Measurements from ENCODE around the gene PPM1D.

Gene PPM1D

DNA sequence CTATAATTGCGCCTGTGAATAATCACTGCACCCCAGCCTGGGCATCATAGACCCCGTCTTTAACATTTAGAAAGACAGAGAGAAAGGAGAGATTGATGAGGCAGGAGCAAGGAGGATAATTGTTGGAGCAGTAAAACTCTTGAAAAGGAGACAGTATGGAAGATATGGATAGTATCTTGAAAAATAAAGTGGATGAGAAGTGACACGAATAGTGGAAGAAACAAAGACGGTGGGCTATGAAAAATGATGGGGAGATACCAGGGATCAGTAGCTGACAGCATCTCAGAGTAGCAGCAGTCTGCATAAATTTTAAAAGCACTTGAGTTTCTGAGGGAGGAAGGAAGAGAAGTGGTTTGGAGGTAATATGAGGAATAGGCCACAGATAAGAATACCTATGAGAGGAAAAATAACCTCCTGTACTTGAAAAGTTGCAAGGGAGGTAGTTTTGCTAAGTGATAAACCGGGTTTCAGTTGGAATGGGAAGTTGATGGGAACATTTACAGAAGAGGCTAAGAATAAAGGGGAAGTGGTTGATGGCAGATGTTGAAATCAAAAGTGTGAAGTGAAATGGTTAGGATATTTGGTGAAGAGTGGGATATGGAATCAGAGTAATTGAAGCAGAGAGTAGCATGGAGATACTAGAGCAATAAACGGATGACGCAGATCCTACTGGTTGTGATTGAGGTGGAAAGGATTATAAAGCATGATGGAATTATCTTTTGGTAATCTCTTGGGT is 1.8 kb upstream of the PPM1D start:
- H3K9ac ChIP-seq (ENCODE audit: low read length) = no peak overlapping the region
- H3K27me3 ChIP-seq (ENCODE audit: insufficient read depth, low read length) = no peaks in the 10 kb centered on the region
- H3K23ac ChIP-seq (ENCODE audit: low read length) = no peak overlapping the region
- H4K12ac ChIP-seq (ENCODE audit: low read depth, low read length) = no peak overlapping the region
- no peaks in the 10 kb centered on the region for H3K36me3 ChIP-seq (ENCODE audit: control insufficient read depth in 1 of 2, insufficient read depth in 2 of 2, low read length in 2 of 2)
- no peak overlapping the region for H3K27ac ChIP-seq (ENCODE audit: low read depth, low read length)
- no peak overlapping the region for H2BK120ac ChIP-seq (ENCODE audit: insufficient read depth, low read length, poor library complexity)
- no peak overlapping the region for H3K4me3 ChIP-seq (ENCODE audit: low read depth, low read length)
- DNase-seq = peak in 1 of 2 donors; percentile 14
- H3K79me2 ChIP-seq (ENCODE audit: control insufficient read depth, insufficient read depth, low read length, poor library complexity) = peaks cover 16% of the 10 kb centered on the region
- no peak overlapping the region for H2AK5ac ChIP-seq (ENCODE audit: low read length)
- H2AFZ ChIP-seq (ENCODE audit: insufficient read depth, low read length, poor library complexity) = no peak overlapping the region
- no peak overlapping the region for H4K8ac ChIP-seq (ENCODE audit: low read depth, low read length)
- no peak overlapping the region for H2BK5ac ChIP-seq (ENCODE audit: low read depth, low read length, poor library complexity)
- H3K4ac ChIP-seq (ENCODE audit: low read depth, low read length) = no peak overlapping the region
- H3K18ac ChIP-seq (ENCODE audit: low read length) = no peak overlapping the region
- H4K91ac ChIP-seq (ENCODE audit: low read depth, low read length) = no peak overlapping the region
- no CpG with 5 or more reads among the region's 7 CpGs for WGBS (ENCODE audit: extremely low coverage, insufficient coverage, insufficient read length)
- no peak overlapping the region for H3K4me2 ChIP-seq (ENCODE audit: low read length)
- no peaks in the 10 kb centered on the region for H3K9me3 ChIP-seq (ENCODE audit: insufficient read depth, low read depth, low read length)
- peaks cover 13% of the 10 kb centered on the region for H3K79me1 ChIP-seq (ENCODE audit: low read length)
- H2BK12ac ChIP-seq (ENCODE audit: low read length) = no peak overlapping the region
- H3K4me1 ChIP-seq (ENCODE audit: control insufficient read depth in 1 of 2, insufficient read depth in 2 of 2, low read length in 2 of 2) = no peaks in the 10 kb centered on the region
- H3K14ac ChIP-seq (ENCODE audit: low read length) = no peak overlapping the region

DNA sequence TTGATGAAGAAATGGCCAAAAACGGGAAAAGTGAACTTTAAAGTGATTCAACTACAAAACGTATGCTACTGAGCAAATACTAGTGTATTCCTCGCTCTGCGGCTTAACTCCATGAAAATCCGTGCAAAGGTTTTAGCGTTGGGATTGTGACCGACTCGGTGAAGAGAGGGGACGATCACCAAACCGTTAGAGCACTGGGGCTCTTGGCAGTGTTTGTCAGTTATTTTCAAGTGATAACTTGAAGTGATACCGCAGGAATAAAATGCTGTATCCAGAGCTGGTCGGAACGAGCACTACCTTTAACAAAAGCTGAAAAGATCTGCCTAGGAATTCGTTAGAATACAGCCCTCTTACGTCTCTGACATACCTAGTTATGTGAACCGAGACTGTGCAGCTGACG is 773 bp upstream of the PPM1D start:
- no CpG with 5 or more reads among the region's 17 CpGs for WGBS (ENCODE audit: extremely low coverage, insufficient coverage, insufficient read length)

DNA sequence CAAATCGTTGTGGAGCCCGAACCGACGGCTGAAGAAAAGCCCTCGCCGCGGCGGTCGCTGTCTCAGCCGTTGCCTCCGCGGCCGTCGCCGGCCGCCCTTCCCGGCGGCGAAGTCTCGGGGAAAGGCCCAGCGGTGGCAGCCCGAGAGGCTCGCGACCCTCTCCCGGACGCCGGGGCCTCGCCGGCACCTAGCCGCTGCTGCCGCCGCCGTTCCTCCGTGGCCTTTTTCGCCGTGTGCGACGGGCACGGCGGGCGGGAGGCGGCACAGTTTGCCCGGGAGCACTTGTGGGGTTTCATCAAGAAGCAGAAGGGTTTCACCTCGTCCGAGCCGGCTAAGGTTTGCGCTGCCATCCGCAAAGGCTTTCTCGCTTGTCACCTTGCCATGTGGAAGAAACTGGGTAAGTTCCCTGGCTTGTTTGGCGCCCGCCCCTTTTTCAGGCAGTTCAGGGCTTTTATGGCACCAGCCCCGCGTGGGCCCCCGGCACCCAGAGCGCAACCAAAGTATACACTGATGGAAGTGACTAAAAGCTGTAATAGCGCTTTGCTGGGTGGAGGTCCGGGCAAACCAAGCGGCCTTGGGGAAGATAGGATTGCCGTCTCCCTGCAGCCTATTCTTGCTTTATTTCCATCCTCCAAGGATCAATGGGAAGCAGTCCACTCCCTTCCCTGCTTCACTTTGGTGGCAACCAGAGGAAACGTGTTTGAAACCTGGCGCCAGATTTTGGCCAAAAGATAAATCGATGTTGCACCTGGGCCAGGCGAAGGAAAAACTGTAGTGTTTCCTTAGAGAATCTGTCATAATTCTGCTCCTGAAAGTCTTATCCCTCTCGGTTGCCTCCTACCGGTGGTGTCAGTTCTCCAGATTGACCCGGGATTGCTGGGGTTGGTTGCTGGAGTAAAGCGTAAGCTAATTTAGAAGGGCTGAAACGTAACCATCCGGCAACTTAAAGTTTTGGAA is 775 bp downstream of the PPM1D start:
- Histone ChIP-seq H4K12ac (ENCODE audit: low read depth, low read length) (peak overlapping the region; percentile 71), H3K18ac (ENCODE audit: low read length) (peak overlapping the region; percentile 93), H2BK120ac (ENCODE audit: insufficient read depth, low read length, poor library complexity) (peak overlapping the region; percentile 84), H3K27me3 (ENCODE audit: insufficient read depth, low read length) (no peaks in the 10 kb centered on the region), H3K4me1 (ENCODE audit: control insufficient read depth in 1 of 2, insufficient read depth in 2 of 2, low read length in 2 of 2) (no peaks in the 10 kb centered on the region), H4K91ac (ENCODE audit: low read depth, low read length) (peak overlapping the region; percentile 78), H3K27ac (ENCODE audit: low read depth, low read length) (peak overlapping the region; percentile 76), H2BK5ac (ENCODE audit: low read depth, low read length, poor library complexity) (peak overlapping the region; percentile 87), H3K79me1 (ENCODE audit: low read length) (peaks cover 13% of the 10 kb centered on the region), H3K4me3 (ENCODE audit: low read depth, low read length) (peak overlapping the region; percentile 98), H2AFZ (ENCODE audit: insufficient read depth, low read length, poor library complexity) (peak overlapping the region; percentile 64), H3K9me3 (ENCODE audit: insufficient read depth, low read depth, low read length) (no peaks in the 10 kb centered on the region), H2AK5ac (ENCODE audit: low read length) (peak overlapping the region; percentile 57), H2BK12ac (ENCODE audit: low read length) (peak overlapping the region; percentile 11), H3K23ac (ENCODE audit: low read length) (no peak overlapping the region), H3K14ac (ENCODE audit: low read length) (peak overlapping the region; percentile 73), H3K4ac (ENCODE audit: low read depth, low read length) (peak overlapping the region; percentile 59), H3K9ac (ENCODE audit: low read length) (peak overlapping the region; percentile 88), H3K36me3 (ENCODE audit: control insufficient read depth in 1 of 2, insufficient read depth in 2 of 2, low read length in 2 of 2) (no peaks in the 10 kb centered on the region), H3K4me2 (ENCODE audit: low read length) (peak overlapping the region; percentile 68), H3K79me2 (ENCODE audit: control insufficient read depth, insufficient read depth, low read length, poor library complexity) (peaks cover 21% of the 10 kb centered on the region), H4K8ac (ENCODE audit: low read depth, low read length) (peak overlapping the region; percentile 55)
- DNase-seq = peak; percentile 74 to 92
- no CpG with 5 or more reads among the region's 69 CpGs for WGBS (ENCODE audit: extremely low coverage, insufficient coverage, insufficient read length)

More for the DNA sequence above, 773 bp upstream of the PPM1D start:
- Histone ChIP-seq H3K27ac (ENCODE audit: low read depth, low read length) (peak overlapping the region; percentile 98), H2AK5ac (ENCODE audit: low read length) (no peak overlapping the region), H3K9ac (ENCODE audit: low read length) (peak overlapping the region; percentile 99), H3K18ac (ENCODE audit: low read length) (peak overlapping the region; percentile 81), H4K12ac (ENCODE audit: low read depth, low read length) (peak overlapping the region; percentile 54), H2BK12ac (ENCODE audit: low read length) (no peak overlapping the region), H3K9me3 (ENCODE audit: insufficient read depth, low read depth, low read length) (no peaks in the 10 kb centered on the region), H3K4ac (ENCODE audit: low read depth, low read length) (no peak overlapping the region), H4K91ac (ENCODE audit: low read depth, low read length) (peak overlapping the region; percentile 96), H3K36me3 (ENCODE audit: control insufficient read depth in 1 of 2, insufficient read depth in 2 of 2, low read length in 2 of 2) (no peaks in the 10 kb centered on the region), H4K8ac (ENCODE audit: low read depth, low read length) (peak overlapping the region; percentile 94), H2AFZ (ENCODE audit: insufficient read depth, low read length, poor library complexity) (no peak overlapping the region), H3K4me1 (ENCODE audit: control insufficient read depth in 1 of 2, insufficient read depth in 2 of 2, low read length in 2 of 2) (no peaks in the 10 kb centered on the region), H3K79me2 (ENCODE audit: control insufficient read depth, insufficient read depth, low read length, poor library complexity) (peaks cover 19% of the 10 kb centered on the region), H2BK5ac (ENCODE audit: low read depth, low read length, poor library complexity) (peak overlapping the region; percentile 91), H3K14ac (ENCODE audit: low read length) (peak overlapping the region; percentile 95), H3K27me3 (ENCODE audit: insufficient read depth, low read length) (no peaks in the 10 kb centered on the region), H3K79me1 (ENCODE audit: low read length) (peaks cover 13% of the 10 kb centered on the region), H3K4me2 (ENCODE audit: low read length) (peak overlapping the region; percentile 98), H3K23ac (ENCODE audit: low read length) (no peak overlapping the region), H3K4me3 (ENCODE audit: low read depth, low read length) (peak overlapping the region; percentile 88), H2BK120ac (ENCODE audit: insufficient read depth, low read length, poor library complexity) (peak overlapping the region; percentile 94)
- peak in 1 of 2 donors; percentile 12 for DNase-seq

DNA sequence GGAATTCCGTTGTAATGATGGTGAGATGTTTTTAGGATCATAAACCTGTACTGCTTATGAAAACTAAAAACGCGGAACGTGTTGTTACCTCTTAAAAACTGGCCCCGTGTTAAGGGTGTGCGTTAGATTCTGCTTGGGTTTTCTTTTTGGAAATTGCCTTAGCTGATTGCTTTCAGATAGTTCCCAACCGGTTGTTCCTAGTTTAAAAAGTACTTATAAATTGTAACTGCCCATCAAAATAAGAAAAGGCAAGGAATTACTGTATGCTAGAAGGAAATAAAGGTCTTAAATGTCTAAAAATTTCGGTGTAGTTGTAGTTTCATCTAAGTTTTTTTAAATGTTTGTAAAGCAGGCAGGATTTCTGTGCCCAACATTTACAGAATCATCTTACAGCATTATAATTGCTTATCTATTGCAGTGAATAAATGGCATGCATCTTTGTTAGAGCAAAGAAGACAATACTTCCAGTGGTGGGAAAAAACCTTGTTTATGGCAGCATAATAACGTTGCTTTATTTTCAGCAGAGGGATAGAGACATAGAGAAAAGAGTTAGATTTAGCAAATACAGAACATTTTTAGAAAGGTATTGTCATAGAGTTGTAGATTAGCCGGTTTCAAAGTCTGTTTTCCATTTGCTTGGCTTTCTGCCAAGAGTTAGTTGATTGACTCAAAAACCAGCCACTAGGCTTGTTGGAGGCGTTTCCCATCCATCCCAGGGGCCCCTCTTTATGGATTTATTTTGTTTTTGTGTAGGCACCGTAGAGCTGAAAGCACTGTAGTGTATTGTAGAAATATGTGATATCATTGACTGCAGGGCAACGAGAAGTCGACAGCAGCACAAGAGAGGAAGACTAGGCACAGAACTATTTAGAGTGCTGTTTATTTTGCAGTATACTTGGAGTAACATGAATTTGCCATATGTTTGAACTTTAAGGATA is 1.7 kb downstream of the PPM1D start:
- no peaks in the 10 kb centered on the region for H3K4me1 ChIP-seq (ENCODE audit: control insufficient read depth in 1 of 2, insufficient read depth in 2 of 2, low read length in 2 of 2)

More for the DNA sequence above, 1.7 kb downstream of the PPM1D start:
- Histone ChIP-seq H3K18ac (ENCODE audit: low read length) (no peak overlapping the region), H3K9ac (ENCODE audit: low read length) (peak overlapping the region; percentile 60), H3K9me3 (ENCODE audit: insufficient read depth, low read depth, low read length) (no peaks in the 10 kb centered on the region), H3K27ac (ENCODE audit: low read depth, low read length) (no peak overlapping the region), H4K91ac (ENCODE audit: low read depth, low read length) (no peak overlapping the region), H2BK120ac (ENCODE audit: insufficient read depth, low read length, poor library complexity) (no peak overlapping the region), H3K79me2 (ENCODE audit: control insufficient read depth, insufficient read depth, low read length, poor library complexity) (peaks cover 21% of the 10 kb centered on the region), H3K4ac (ENCODE audit: low read depth, low read length) (peak overlapping the region; percentile 63), H3K36me3 (ENCODE audit: control insufficient read depth in 1 of 2, insufficient read depth in 2 of 2, low read length in 2 of 2) (no peaks in the 10 kb centered on the region), H2BK12ac (ENCODE audit: low read length) (no peak overlapping the region), H2AK5ac (ENCODE audit: low read length) (no peak overlapping the region), H2AFZ (ENCODE audit: insufficient read depth, low read length, poor library complexity) (no peak overlapping the region), H3K4me2 (ENCODE audit: low read length) (peak overlapping the region; percentile 68), H3K4me3 (ENCODE audit: low read depth, low read length) (peak overlapping the region; percentile 34), H2BK5ac (ENCODE audit: low read depth, low read length, poor library complexity) (no peak overlapping the region), H3K27me3 (ENCODE audit: insufficient read depth, low read length) (no peaks in the 10 kb centered on the region), H3K14ac (ENCODE audit: low read length) (no peak overlapping the region), H3K79me1 (ENCODE audit: low read length) (peaks cover 13% of the 10 kb centered on the region), H4K8ac (ENCODE audit: low read depth, low read length) (no peak overlapping the region), H4K12ac (ENCODE audit: low read depth, low read length) (no peak overlapping the region), H3K23ac (ENCODE audit: low read length) (no peak overlapping the region)
- no CpG with 5 or more reads among the region's 14 CpGs for WGBS (ENCODE audit: extremely low coverage, insufficient coverage, insufficient read length)
- peak in 1 of 2 donors; percentile 75 for DNase-seq

Data from trophoblast cell (in vitro differentiated cells and primary cell).